ENCODE results near the gene PPP1R3G. TPM values are rescaled to one million over a fixed set of nuclear protein-coding genes. Genes with fewer than 3 reads are reported as not detected.
A peak's percentile ranks its signal among the peaks of the same experiment; 100 is the strongest.

Gene PPP1R3G
- total RNA-seq = 0.05 TPM in 2 replicates

DNA sequence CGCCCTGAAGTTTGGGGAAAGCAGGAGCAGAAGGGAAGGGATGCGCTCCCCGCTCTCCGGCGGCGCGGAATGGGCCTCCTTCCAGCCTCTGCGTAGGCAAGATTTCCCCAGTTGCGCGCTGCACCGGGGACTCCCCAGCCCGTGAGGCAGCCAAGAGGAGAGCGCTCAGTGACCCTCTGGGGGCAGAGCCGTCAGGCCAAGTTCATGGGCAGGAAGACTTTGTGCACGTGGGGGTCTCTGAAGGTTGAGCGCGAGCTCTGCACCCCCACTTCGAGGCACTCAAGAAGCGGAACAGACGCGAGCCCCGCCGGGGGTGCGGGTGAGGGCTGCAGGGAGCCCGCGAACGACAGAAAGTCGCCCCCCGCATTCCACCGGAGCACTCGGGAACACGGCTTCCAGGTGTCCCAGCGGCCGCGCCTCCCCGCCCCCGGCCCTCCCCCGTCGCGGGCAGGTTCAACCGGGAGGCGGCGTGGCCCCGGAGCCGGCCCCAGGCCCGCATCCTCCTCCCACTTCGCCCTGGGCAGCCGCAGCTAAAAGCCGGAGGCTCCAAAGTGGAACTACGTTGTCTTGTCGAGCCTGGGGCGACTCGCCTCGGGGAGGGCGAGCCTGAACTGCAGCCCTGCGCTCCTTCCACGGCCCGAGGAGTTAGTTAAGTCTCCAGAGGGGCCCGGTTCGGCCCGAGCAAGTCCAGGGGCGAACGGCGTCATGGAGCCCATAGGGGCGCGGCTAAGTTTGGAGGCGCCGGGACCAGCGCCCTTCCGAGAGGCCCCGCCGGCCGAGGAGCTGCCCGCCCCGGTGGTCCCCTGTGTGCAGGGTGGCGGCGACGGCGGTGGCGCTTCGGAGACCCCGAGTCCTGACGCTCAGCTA lies at the start of gene PPP1R3G:
Gene PPP1R3G, plus strand, starts transcription at position 561 of the 867 bp plus-strand sequence. Its CDS starts 145 bp downstream, at position 706.
- peaks cover 55% of the 10 kb centered on the region for H3K27me3 Mint-ChIP-seq
- intact Hi-C loops (cut with micrococcal nuclease) = loop anchor here (10.0 kb wide), 1 partner anchor 920 kb away; the partner anchor contains the start of gene NRN1
- peak within 1 kb of the TSS; percentile 85 for H3K4me3 Mint-ChIP-seq
- H3K36me3 Mint-ChIP-seq (ENCODE audit: low read depth) = no peaks in the 10 kb centered on the region
- DNase-seq = peak; percentile 74
- no peak within 1 kb of the TSS for H3K27ac Mint-ChIP-seq
- no peaks in the 10 kb centered on the region for H3K9me3 Mint-ChIP-seq
- H3K4me1 Mint-ChIP-seq = peaks cover 5% of the 10 kb centered on the region

DNA sequence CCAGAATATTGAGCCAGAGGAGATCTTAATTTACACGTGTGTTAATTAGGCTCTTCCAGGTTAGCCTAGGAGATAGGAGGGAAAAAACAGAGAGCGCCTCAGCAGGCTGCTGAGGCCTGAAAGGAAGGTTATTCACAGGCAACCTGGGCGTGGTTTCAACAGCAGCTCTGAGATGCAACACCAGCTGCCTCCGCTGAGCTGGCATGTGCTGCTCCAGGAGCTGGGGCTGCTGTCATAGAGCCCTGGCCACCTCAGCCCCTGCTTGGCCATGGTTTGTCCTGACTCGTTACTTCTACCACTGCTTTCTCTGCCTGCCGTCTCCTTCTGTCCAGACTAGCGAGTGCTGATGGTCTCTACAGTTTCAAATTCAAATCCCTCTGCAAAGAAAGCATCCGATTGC lies 48.9 kb upstream of the PPP1R3G start:
- intact Hi-C loops (cut with micrococcal nuclease) = no loop called here
- Mint-ChIP-seq H3K4me1 (peaks cover 2% of the 10 kb centered on the region), H3K9me3 (no peaks in the 10 kb centered on the region), H3K36me3 (ENCODE audit: low read depth) (no peaks in the 10 kb centered on the region), H3K27ac (no peak overlapping the region), H3K4me3 (no peak overlapping the region), H3K27me3 (no peaks in the 10 kb centered on the region)
- no peak for DNase-seq

DNA sequence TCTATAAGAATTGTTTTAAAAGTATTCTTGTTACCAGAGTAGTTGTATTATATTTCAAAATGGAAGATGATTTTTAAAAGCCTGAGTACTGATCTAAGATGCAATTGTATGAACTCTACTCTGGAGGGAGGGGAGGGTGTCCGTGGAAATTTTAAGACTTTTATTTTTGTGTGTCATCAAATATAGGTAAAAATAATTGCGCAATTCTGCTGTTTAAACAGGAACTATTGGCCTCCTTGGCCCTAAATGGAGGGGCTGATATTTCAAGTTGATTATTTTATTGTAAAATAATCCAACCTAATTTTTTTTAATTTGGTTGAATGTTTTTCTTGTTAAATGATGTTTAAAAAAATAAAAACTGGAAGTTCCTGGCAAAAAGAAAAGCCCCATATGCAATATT lies 43.2 kb upstream of the PPP1R3G start:
- Mint-ChIP-seq H3K27me3 (no peaks in the 10 kb centered on the region), H3K27ac (no peak overlapping the region)

DNA sequence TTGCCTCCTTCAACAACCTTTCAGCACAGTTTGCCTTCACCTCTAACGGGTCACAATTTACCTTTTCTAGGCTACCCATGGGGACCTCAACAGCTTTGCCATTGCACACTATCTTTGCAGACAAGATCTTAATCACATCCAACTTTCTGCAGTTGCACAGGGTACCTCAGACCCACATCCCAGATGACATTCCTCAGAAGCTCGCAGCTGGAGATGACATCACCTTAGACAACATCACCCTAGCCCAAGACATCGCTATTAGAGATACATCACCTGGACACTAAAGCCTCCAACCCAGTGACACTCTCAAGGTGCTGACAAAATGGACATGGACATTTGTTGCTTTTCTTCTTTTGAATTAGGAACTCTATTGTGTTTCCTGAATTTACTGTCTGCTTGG lies 42.7 kb upstream of the PPP1R3G start:
- Mint-ChIP-seq H3K27me3 (no peaks in the 10 kb centered on the region), H3K36me3 (ENCODE audit: low read depth) (no peaks in the 10 kb centered on the region), H3K9me3 (no peaks in the 10 kb centered on the region), H3K27ac (no peak overlapping the region), H3K4me1 (no peaks in the 10 kb centered on the region), H3K4me3 (no peak overlapping the region)
- intact Hi-C loops (cut with micrococcal nuclease) = no loop called here
- no peak for DNase-seq

More for the DNA sequence above, 43.2 kb upstream of the PPP1R3G start:
- H3K4me3 Mint-ChIP-seq = no peak overlapping the region
- no peak for DNase-seq
- no peaks in the 10 kb centered on the region for H3K36me3 Mint-ChIP-seq (ENCODE audit: low read depth)
- H3K9me3 Mint-ChIP-seq = no peaks in the 10 kb centered on the region
- H3K4me1 Mint-ChIP-seq = no peaks in the 10 kb centered on the region
- intact Hi-C loops (cut with micrococcal nuclease) = no loop called here

DNA sequence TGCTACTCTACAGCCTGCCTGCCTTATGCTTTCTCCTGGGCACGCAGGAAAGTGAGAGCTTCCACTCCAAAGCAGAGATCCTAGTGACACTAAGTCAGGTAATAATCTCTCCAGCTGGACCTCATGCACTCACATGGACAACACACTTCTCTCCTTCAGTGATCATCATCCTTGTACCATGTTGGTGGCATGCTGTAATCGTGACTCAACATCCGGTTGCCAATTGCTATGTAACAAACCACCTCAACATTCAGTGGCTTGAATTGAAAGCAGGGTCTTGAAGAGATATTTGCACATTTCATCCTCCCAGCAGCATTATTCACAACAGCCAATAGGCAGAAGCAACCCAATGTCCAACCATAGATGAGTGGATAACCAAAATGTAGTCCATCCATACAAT lies 40.3 kb upstream of the PPP1R3G start:
- Mint-ChIP-seq H3K4me3 (no peak overlapping the region), H3K27ac (no peak overlapping the region)

DNA sequence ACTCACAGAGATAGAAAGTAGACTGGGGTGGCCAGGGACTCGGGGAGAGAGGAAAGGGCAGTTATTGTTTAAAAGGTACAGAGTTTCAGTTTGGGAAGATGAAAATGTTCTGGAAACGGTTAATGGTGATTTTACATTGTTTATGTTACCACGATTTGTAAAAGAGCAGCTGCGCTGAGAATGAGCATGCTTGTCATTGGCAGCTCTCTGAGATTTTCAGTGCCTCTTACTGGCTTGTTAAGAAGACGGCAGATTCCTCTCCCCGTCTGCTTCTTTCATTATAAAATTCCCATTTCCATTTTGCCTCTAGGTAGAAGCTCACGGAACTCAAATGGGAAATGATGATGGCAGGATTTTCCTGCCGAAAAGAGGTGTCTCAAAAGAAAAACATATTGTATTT lies 39.7 kb upstream of the PPP1R3G start:
- H3K27me3 Mint-ChIP-seq = no peaks in the 10 kb centered on the region
- no peak for DNase-seq
- intact Hi-C loops (cut with micrococcal nuclease) = no loop called here
- H3K4me1 Mint-ChIP-seq = no peaks in the 10 kb centered on the region
- no peaks in the 10 kb centered on the region for H3K36me3 Mint-ChIP-seq (ENCODE audit: low read depth)
- H3K9me3 Mint-ChIP-seq = peaks cover 5% of the 10 kb centered on the region
- no peak overlapping the region for H3K27ac Mint-ChIP-seq
- no peak overlapping the region for H3K4me3 Mint-ChIP-seq

More for the DNA sequence above, 40.3 kb upstream of the PPP1R3G start:
- Mint-ChIP-seq H3K36me3 (ENCODE audit: low read depth) (no peaks in the 10 kb centered on the region), H3K9me3 (peaks cover 5% of the 10 kb centered on the region), H3K27me3 (no peaks in the 10 kb centered on the region), H3K4me1 (no peaks in the 10 kb centered on the region)
- peak; percentile 22 for DNase-seq
- intact Hi-C loops (cut with micrococcal nuclease) = no loop called here

DNA sequence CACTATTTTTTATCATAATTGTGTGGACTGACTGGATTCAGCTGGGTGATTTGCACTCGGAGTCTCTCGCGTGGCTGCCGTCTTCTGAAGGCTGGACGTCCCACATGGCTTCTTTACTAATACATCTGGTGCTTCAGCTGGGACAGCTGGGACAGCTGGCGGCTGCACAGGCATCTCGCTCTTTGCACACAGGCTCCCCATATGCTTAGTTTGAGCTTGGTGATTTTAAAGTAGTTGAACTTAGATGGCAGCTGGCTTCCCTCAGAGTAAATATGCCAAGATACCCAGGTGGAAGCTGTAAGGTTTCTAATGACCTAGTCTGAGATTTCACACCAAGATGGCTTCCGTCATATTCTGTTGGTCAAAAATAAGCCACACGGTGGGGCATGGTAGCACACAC lies 38.7 kb upstream of the PPP1R3G start:
- peaks cover 13% of the 10 kb centered on the region for H3K9me3 Mint-ChIP-seq
- no peaks in the 10 kb centered on the region for H3K4me1 Mint-ChIP-seq
- no peak overlapping the region for H3K4me3 Mint-ChIP-seq
- H3K36me3 Mint-ChIP-seq (ENCODE audit: low read depth) = peaks cover 3% of the 10 kb centered on the region
- DNase-seq = no peak
- H3K27ac Mint-ChIP-seq = no peak overlapping the region
- H3K27me3 Mint-ChIP-seq = no peaks in the 10 kb centered on the region
- intact Hi-C loops (cut with micrococcal nuclease) = no loop called here

DNA sequence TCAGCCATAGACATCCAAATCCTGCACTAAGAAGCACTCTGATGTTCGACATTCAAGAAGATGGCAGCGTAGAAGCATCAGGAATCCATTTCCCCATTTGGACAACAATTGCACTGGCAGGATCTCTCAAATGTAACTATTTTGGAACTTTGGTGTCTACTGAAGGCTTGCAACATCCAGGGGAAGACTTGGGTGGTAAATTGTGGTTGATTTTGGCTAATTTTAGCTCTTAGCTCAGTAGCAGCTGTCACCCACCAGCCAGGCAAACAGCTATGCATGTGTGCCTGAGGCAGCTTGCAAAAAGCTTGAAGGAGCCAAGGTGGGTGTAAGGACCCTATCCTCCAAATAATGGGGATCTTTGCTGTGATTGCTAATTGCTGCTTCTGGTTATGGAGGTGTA lies 35.1 kb upstream of the PPP1R3G start:
- H3K36me3 Mint-ChIP-seq (ENCODE audit: low read depth) = peaks cover 3% of the 10 kb centered on the region
- H3K27ac Mint-ChIP-seq = no peak overlapping the region
- no peaks in the 10 kb centered on the region for H3K4me1 Mint-ChIP-seq
- intact Hi-C loops (cut with micrococcal nuclease) = no loop called here
- H3K4me3 Mint-ChIP-seq = no peak overlapping the region
- H3K27me3 Mint-ChIP-seq = peaks cover 2% of the 10 kb centered on the region
- H3K9me3 Mint-ChIP-seq = peaks cover 18% of the 10 kb centered on the region
- no peak for DNase-seq

DNA sequence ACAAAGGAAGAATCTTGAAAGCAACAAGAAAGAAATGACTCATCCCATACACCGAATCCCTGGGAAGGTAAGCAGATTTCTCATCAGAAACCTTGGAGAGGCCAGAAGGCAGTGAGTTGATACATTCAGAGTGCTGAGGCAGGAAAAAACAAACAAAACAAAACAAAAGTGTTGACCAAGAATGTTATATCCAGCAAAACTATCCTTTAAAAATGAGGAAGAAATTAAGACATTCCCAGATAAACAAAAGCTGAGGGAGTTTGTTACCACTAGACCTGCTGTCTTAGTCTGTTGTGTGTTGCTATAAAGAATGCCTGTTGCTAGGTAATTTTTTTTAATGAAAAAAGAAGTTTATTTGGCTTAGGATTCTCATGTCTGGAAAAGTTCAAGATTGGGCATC lies 33.7 kb upstream of the PPP1R3G start:
- Mint-ChIP-seq H3K4me1 (no peaks in the 10 kb centered on the region), H3K36me3 (ENCODE audit: low read depth) (peaks cover 3% of the 10 kb centered on the region), H3K9me3 (peaks cover 18% of the 10 kb centered on the region), H3K27me3 (peaks cover 3% of the 10 kb centered on the region), H3K4me3 (no peak overlapping the region), H3K27ac (no peak overlapping the region)
- DNase-seq = no peak
- intact Hi-C loops (cut with micrococcal nuclease) = no loop called here

DNA sequence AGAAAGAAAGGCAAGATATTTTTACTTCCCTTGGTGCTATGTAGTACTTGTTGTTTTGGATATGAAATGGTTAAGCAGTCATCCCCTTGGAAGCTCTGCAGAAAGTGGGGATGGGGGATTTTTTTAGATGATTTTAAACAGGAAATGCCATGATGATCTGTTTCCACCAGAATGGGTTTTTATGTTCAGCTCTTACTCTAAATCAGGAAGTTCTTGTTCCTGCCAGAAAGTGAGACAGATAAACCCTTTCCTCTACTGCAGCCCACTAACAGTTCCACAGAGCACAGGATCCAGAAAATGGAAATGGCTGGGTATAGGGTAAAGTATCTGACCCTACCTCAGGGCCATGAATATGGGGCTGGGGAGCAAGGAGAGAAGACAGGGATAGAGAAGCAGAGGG lies 32.1 kb upstream of the PPP1R3G start:
- intact Hi-C loops (cut with micrococcal nuclease) = no loop called here
- DNase-seq = peak; percentile 27
- peaks cover 3% of the 10 kb centered on the region for H3K27me3 Mint-ChIP-seq
- peaks cover 18% of the 10 kb centered on the region for H3K9me3 Mint-ChIP-seq
- H3K36me3 Mint-ChIP-seq (ENCODE audit: low read depth) = peaks cover 3% of the 10 kb centered on the region
- H3K27ac Mint-ChIP-seq = no peak overlapping the region
- H3K4me1 Mint-ChIP-seq = no peaks in the 10 kb centered on the region
- H3K4me3 Mint-ChIP-seq = no peak overlapping the region

DNA sequence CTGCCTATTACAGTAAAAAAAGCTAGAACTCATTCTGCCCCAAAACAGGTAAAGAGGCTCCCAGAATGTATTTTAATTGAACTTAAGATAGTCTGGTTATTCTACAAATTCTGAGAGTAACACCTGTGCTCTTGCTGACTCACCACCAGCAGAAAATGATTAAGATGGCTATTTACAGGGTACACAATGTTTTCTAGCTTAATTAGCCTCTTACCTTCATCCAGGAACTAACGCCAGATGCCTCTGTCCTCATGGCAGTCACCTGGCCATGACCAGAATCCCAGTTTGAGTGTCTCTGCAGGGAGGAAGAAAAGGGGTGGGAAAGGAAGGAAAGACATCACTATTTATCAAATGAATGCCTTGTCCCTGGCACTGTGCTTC lies 31.3 kb upstream of the PPP1R3G start:
- Mint-ChIP-seq H3K27ac (no peak overlapping the region), H3K9me3 (peaks cover 14% of the 10 kb centered on the region), H3K4me1 (no peaks in the 10 kb centered on the region), H3K4me3 (no peak overlapping the region), H3K27me3 (peaks cover 3% of the 10 kb centered on the region), H3K36me3 (ENCODE audit: low read depth) (peaks cover 3% of the 10 kb centered on the region)
- DNase-seq = peak; percentile 23
- intact Hi-C loops (cut with micrococcal nuclease) = no loop called here

DNA sequence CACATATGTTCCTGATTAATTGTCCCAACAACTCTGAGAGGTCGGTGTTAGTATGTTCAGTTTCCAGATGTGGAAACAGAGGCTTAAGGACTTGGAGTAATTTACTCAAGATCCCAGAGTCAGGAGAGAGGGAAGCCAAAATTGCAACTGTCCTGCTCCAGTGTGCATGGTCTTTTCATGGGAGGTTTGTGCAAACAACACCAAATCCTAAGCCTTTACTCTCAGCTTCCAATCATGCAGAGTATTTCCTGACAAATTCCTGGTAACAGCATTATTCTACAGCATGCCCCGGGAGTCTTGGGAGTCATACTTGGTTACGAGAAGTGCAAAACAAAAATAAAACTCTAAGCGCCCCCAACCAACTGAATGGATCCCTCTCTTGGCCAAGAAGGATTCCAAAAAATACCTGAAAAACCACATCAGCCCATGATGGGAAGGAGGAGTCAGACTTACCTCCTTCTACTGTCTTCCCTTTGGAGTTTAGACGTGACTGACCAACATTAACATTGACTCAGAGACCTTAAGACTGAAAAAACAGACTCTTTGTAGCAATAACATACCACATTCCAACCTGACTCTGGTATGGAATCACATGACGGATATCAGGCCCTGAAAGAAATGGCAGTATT lies 30.8 kb upstream of the PPP1R3G start:
- intact Hi-C loops (cut with micrococcal nuclease) = no loop called here
- H3K9me3 Mint-ChIP-seq = peaks cover 14% of the 10 kb centered on the region
- H3K27me3 Mint-ChIP-seq = peaks cover 3% of the 10 kb centered on the region
- H3K4me1 Mint-ChIP-seq = no peaks in the 10 kb centered on the region
- no peak overlapping the region for H3K4me3 Mint-ChIP-seq
- no peak overlapping the region for H3K27ac Mint-ChIP-seq
- no peak for DNase-seq
- H3K36me3 Mint-ChIP-seq (ENCODE audit: low read depth) = peaks cover 3% of the 10 kb centered on the region

DNA sequence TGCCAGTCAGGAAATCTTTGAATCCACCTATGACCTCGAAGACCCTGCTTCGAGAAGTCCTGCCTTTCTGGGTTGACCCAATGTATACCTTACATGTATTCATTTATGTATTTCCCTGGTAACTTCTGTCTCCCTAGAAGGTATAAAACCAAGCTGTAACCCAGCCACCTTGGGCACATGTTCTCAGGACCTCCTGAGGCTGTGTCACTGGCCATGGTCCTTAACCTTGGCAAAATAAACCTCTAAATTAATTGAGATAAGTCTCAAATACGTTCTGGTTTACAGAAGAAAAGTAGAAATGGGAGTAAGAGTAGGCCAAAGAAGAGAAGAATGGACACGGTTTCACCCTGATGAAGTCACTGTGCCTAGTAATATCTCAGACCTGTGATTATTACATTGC lies 30.0 kb upstream of the PPP1R3G start:
- peaks cover 3% of the 10 kb centered on the region for H3K36me3 Mint-ChIP-seq (ENCODE audit: low read depth)
- intact Hi-C loops (cut with micrococcal nuclease) = no loop called here
- DNase-seq = no peak
- H3K27ac Mint-ChIP-seq = no peak overlapping the region
- H3K4me3 Mint-ChIP-seq = no peak overlapping the region
- peaks cover 14% of the 10 kb centered on the region for H3K9me3 Mint-ChIP-seq
- peaks cover 4% of the 10 kb centered on the region for H3K27me3 Mint-ChIP-seq
- H3K4me1 Mint-ChIP-seq = no peaks in the 10 kb centered on the region

DNA sequence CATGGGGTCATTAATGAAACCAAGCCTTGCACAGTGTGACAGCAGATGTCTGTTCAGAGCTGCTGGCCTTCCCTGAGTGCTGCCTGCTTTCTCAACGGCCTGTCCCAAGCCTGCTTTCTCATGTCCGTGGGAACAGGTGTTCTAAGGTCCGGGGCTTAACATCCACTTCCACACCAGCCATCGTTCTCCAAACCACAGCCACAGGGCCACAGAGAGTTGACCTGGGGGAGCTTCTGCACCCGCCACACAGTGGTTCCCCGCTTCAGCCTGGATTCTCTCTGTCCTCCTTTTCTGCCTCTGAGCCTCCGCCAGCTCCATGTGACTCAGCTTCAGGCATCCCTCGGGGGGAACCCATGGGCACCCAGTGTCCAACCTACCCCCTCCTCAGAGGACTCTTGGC lies 26.9 kb upstream of the PPP1R3G start:
- H3K36me3 Mint-ChIP-seq (ENCODE audit: low read depth) = no peaks in the 10 kb centered on the region
- H3K9me3 Mint-ChIP-seq = no peaks in the 10 kb centered on the region
- no peaks in the 10 kb centered on the region for H3K4me1 Mint-ChIP-seq
- intact Hi-C loops (cut with micrococcal nuclease) = no loop called here
- peaks cover 7% of the 10 kb centered on the region for H3K27me3 Mint-ChIP-seq
- no peak for DNase-seq
- H3K27ac Mint-ChIP-seq = no peak overlapping the region
- no peak overlapping the region for H3K4me3 Mint-ChIP-seq
